ENCODE measurements around the gene USP48.

DNA sequence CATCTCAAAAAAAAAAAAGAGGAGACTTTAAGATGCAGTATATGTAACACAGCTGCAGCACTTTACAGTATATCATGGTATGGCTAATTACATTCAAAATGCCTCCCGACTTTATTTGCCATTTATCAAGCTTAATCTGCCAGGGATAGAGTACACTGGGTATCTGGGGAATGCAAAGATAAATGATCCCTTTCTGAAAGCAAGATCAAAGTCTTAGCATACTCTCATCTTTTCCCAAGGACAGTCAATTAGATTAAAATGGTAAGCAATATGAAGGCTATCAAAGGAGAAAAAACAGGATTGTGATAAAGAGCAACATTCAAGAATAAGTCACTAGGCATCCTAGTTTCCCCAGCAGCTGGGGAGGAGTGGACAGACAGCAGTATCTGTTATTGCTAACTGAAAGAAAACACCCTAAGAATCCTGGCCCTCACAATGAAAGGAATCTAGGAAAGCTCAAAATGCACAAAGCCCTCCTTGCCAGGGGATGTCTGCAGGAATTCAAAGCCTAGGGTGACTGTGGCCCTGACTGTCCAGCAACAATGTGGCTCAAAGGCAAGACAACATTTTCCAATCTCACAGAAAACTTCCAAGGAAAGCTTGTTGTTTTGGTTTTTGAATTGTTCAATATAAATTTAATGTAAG, 57.1 kb downstream of the USP48 start:
- TF ChIP-seq, protein P1, sequence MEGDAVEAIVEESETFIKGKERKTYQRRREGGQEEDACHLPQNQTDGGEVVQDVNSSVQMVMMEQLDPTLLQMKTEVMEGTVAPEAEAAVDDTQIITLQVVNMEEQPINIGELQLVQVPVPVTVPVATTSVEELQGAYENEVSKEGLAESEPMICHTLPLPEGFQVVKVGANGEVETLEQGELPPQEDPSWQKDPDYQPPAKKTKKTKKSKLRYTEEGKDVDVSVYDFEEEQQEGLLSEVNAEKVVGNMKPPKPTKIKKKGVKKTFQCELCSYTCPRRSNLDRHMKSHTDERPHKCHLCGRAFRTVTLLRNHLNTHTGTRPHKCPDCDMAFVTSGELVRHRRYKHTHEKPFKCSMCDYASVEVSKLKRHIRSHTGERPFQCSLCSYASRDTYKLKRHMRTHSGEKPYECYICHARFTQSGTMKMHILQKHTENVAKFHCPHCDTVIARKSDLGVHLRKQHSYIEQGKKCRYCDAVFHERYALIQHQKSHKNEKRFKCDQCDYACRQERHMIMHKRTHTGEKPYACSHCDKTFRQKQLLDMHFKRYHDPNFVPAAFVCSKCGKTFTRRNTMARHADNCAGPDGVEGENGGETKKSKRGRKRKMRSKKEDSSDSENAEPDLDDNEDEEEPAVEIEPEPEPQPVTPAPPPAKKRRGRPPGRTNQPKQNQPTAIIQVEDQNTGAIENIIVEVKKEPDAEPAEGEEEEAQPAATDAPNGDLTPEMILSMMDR (conservative IDR thresholded peaks at IDR 0.05; ENCODE audit: low read depth, low read length) = no peak
- TF ChIP-seq, protein P2, sequence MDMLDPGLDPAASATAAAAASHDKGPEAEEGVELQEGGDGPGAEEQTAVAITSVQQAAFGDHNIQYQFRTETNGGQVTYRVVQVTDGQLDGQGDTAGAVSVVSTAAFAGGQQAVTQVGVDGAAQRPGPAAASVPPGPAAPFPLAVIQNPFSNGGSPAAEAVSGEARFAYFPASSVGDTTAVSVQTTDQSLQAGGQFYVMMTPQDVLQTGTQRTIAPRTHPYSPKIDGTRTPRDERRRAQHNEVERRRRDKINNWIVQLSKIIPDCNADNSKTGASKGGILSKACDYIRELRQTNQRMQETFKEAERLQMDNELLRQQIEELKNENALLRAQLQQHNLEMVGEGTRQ (IDR thresholded peaks at IDR 0.05; ENCODE audit: low read depth, low read length) = no peak
- no peak for TF ChIP-seq RAD21 (IDR thresholded peaks at IDR 0.05; ENCODE audit: low read length)
- no peak for TF ChIP-seq POLR2A (IDR thresholded peaks at IDR 0.05; ENCODE audit: low read depth, low read length)
- TF ChIP-seq CEBPB (IDR thresholded peaks at IDR 0.05; ENCODE audit: low read depth, low read length) = no peak
- TF ChIP-seq MAFK (IDR thresholded peaks at IDR 0.05; ENCODE audit: low read depth, low read length) = no peak
- TF ChIP-seq NFE2L2 (IDR thresholded peaks at IDR 0.05; ENCODE audit: low read depth, low read length) = no peak
- no peak for TF ChIP-seq SMC3 (IDR thresholded peaks at IDR 0.05; ENCODE audit: low read depth, low read length)
- no peak for TF ChIP-seq RCOR1 (IDR thresholded peaks at IDR 0.05; ENCODE audit: insufficient replicate concordance, low read length)
- TF ChIP-seq RFX5 (IDR thresholded peaks at IDR 0.05; ENCODE audit: low read depth, low read length) = no peak
- TF ChIP-seq FOS (IDR thresholded peaks at IDR 0.05; ENCODE audit: low read depth, low read length) = no peak

All from IMR-90 (cell line).